Gastroesophageal sphincter (tissue), 4 donors: ENCODE results near the gene MIEN1. TPM values are rescaled to one million over a fixed set of nuclear protein-coding genes. Genes with fewer than 3 reads are reported as not detected.

Source experiments
- ATAC-seq: fragments of 150-250 bp; one replicate; pipeline ENCODE4 v1.9.1; 2016; ENCODE audit warnings: mild to moderate bottlenecking, moderate library complexity
- H3K27ac ChIP-seq, 4 donors: fragments of 200-600 bp; sonication (generic) in 3 of 4; 1 replicate in 3 of 4; 2 replicates in 1 of 4; pipeline ENCODE4 v1.5.1; 2016 to 2019
- H3K27me3 ChIP-seq: fragments of 200-600 bp; sonication (generic); one replicate; pipeline ENCODE4 v1.5.1; 2019
- H3K36me3 ChIP-seq, 2 donors: fragments of 200-600 bp; sonication (generic); one replicate each; pipeline ENCODE4 v1.5.1; 2019; ENCODE audit warnings: control low read depth in 1 of 2
- H3K4me1 ChIP-seq, 3 donors: fragments of 200-600 bp; sonication (generic); 1 replicate in 2 of 3; 2 replicates in 1 of 3; pipeline ENCODE4 v1.5.1; 2016 to 2019; ENCODE audit warnings: control low read depth in 2 of 3
- H3K4me3 ChIP-seq, 2 donors: fragments of 200-600 bp; sonication (generic); one replicate each; pipeline ENCODE4 v1.5.1; 2019; ENCODE audit warnings: mild to moderate bottlenecking in 1 of 2, moderate library complexity in 1 of 2
- H3K9me3 ChIP-seq, 3 donors: fragments of 200-600 bp; sonication (generic); one replicate each; pipeline ENCODE4 v1.5.1; 2017 to 2019; ENCODE audit warnings: control low read depth in 2 of 3
- EP300 ChIP-seq: sonication (generic); formaldehyde crosslinking; IDR thresholded peaks from one replicate; pipeline ENCODE4 v1.6.1; 2017; ENCODE audit warnings: antibody characterized with exemption, mild to moderate bottlenecking
- POLR2A ChIP-seq, 2 donors: fragments of 450-650 bp; IDR thresholded peaks; one replicate each; pipeline ENCODE4 v1.6.1; 2017; ENCODE audit warnings: antibody characterized with exemption in 2 of 2, mild to moderate bottlenecking in 2 of 2, moderate library complexity in 1 of 2
- POLR2AphosphoS5 ChIP-seq: sonication (generic); formaldehyde crosslinking; IDR thresholded peaks from one replicate; pipeline ENCODE4 v1.6.1; 2017; ENCODE audit warnings: antibody characterized with exemption
- WGBS, 2 donors: methylation state at CpG; one replicate each; pipeline ENCODE4 v1.1.5; 2018; ENCODE audit warnings: low coverage in 1 of 2; 5-methylcytosine and 5-hydroxymethylcytosine counted together
- total RNA-seq, 4 donors: library from RNA; depleted of rRNA; stranded (reverse); fragments of >200 nt; gene quantifications; one replicate each; pipeline ENCODE4 v1.1.0, GENCODE V29; 2016
- TF ChIP-seq, protein P1 (sequence below), 4 experiments: fragments of 200-600 bp in 2 of 4; fragments of 450-650 bp in 2 of 4; sonication (generic) in 1 of 4; IDR thresholded peaks; one replicate each; pipeline ENCODE4 v1.5.1; 2017 to 2019; ENCODE audit warnings: antibody characterized with exemption in 4 of 4, mild to moderate bottlenecking in 2 of 4, moderate library complexity in 2 of 4

MIEN1 gene
- total RNA-seq, 4 donors from 2014 or later: 39.4 to 72.4 (median 45.2) TPM

- Histone ChIP-seq H3K9me3 (no peaks in the 10 kb centered on the region), H3K27ac (no peak overlapping the region), H3K4me1 (peaks cover 0 to 23% (median 9%) of the 10 kb centered on the region in 3 donors), H3K27me3 (peaks cover 4% of the 10 kb centered on the region), H3K4me3 (no peak overlapping the region), H3K36me3 (peaks cover 0 to 7% of the 10 kb centered on the region in 2 donors)
- ATAC-seq: no peak
- TF ChIP-seq EP300 (no peak), POLR2A (IDR thresholded peaks at IDR 0.05) (no peak), POLR2AphosphoS5 (no peak)
- TF ChIP-seq, protein P1, sequence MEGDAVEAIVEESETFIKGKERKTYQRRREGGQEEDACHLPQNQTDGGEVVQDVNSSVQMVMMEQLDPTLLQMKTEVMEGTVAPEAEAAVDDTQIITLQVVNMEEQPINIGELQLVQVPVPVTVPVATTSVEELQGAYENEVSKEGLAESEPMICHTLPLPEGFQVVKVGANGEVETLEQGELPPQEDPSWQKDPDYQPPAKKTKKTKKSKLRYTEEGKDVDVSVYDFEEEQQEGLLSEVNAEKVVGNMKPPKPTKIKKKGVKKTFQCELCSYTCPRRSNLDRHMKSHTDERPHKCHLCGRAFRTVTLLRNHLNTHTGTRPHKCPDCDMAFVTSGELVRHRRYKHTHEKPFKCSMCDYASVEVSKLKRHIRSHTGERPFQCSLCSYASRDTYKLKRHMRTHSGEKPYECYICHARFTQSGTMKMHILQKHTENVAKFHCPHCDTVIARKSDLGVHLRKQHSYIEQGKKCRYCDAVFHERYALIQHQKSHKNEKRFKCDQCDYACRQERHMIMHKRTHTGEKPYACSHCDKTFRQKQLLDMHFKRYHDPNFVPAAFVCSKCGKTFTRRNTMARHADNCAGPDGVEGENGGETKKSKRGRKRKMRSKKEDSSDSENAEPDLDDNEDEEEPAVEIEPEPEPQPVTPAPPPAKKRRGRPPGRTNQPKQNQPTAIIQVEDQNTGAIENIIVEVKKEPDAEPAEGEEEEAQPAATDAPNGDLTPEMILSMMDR (IDR thresholded peaks at IDR 0.05): no peak
- WGBS, 2 donors: 83% methylated on average over 1 of the region's 6 CpGs; no CpG with 5 or more reads in 1 of the 2 donors
Observed at GRCh38 chr17:39696731-39697130, 33.6 kb downstream of the MIEN1 start.

- 70 to 100% methylated on average over 1 to 2 of the region's 2 CpGs for WGBS, 2 donors
- peaks cover 0 to 7% of the 10 kb centered on the region in 2 donors for H3K36me3 ChIP-seq
- no peak overlapping the region for H3K4me3 ChIP-seq
- H3K27ac ChIP-seq: no peak overlapping the region
- peaks cover under 1% of the 10 kb centered on the region for H3K27me3 ChIP-seq
- no peaks in the 10 kb centered on the region for H3K9me3 ChIP-seq
- TF ChIP-seq, protein P1 (IDR thresholded peaks at IDR 0.05): no peak
- H3K4me1 ChIP-seq: peaks cover 0 to 10% (median 0%) of the 10 kb centered on the region in 3 donors
- no peak for ATAC-seq
Observed at GRCh38 chr17:39695089-39695474, 35.2 kb downstream of the MIEN1 start.

GRCh38 chr17:39694593-39694992, 35.7 kb downstream of the MIEN1 start:
- 78 to 86% methylated on average over 4 to 5 of the region's 5 CpGs for WGBS, 2 donors
- no peak overlapping the region for H3K4me3 ChIP-seq

DNA sequence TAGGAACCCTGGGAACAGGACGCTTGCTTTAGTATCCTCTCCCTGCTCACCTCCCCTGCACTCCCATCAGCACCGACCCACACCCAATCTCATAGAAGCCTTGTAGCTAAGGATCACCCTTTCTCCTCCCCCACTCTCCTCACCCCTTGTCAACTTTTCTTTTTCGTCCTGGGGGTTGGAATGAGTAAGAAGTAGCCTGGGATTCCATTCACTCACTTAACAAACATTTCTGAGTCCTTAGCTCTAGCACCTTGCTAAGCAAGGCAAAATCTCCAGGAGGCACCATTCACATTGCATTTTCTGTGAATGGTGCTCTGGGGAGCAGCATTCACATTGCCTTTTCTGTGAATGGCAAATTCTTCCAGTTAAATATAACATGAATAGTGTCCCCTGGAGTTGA, 41.4 kb downstream of the MIEN1 start:
- ATAC-seq: no peak
- 29 to 31% methylated on average over 3 of the region's 3 CpGs for WGBS, 2 donors
- H3K36me3 ChIP-seq: peaks cover 0 to 19% of the 10 kb centered on the region in 2 donors
- H3K9me3 ChIP-seq: no peaks in the 10 kb centered on the region
- H3K27ac ChIP-seq: no peak overlapping the region
- H3K4me1 ChIP-seq: peaks cover 0 to 20% (median 8%) of the 10 kb centered on the region in 3 donors
- no peaks in the 10 kb centered on the region for H3K27me3 ChIP-seq
- TF ChIP-seq, protein P1 (IDR thresholded peaks at IDR 0.05): no peak
- no peak for TF ChIP-seq EP300
- TF ChIP-seq POLR2A (IDR thresholded peaks at IDR 0.05): no peak
- TF ChIP-seq POLR2AphosphoS5: no peak
- H3K4me3 ChIP-seq: no peak overlapping the region

More at GRCh38 chr17:39694593-39694992, 35.7 kb downstream of the MIEN1 start:
- Histone ChIP-seq H3K4me1 (peaks cover 0 to 9% (median 0%) of the 10 kb centered on the region in 3 donors), H3K27ac (no peak overlapping the region), H3K9me3 (no peaks in the 10 kb centered on the region), H3K36me3 (peaks cover 0 to 7% of the 10 kb centered on the region in 2 donors), H3K27me3 (no peaks in the 10 kb centered on the region)
- ATAC-seq: no peak
- TF ChIP-seq, protein P1 (IDR thresholded peaks at IDR 0.05): no peak
- TF ChIP-seq EP300 (no peak), POLR2A (IDR thresholded peaks at IDR 0.05) (no peak), POLR2AphosphoS5 (no peak)

- TF ChIP-seq, protein P1 (IDR thresholded peaks at IDR 0.05): no peak
- no peak for TF ChIP-seq POLR2AphosphoS5
- TF ChIP-seq EP300: no peak
- TF ChIP-seq POLR2A (IDR thresholded peaks at IDR 0.05): no peak
- H3K27me3 ChIP-seq: no peaks in the 10 kb centered on the region
- peaks cover 0 to 20% (median 8%) of the 10 kb centered on the region in 3 donors for H3K4me1 ChIP-seq
- H3K27ac ChIP-seq: peak overlapping the region; percentile 55 to 93 (median 90)
- 10 to 16% methylated on average over 6 of the region's 6 CpGs for WGBS, 2 donors
- peaks cover 0 to 24% of the 10 kb centered on the region in 2 donors for H3K36me3 ChIP-seq
- no peak for ATAC-seq
- H3K9me3 ChIP-seq: no peaks in the 10 kb centered on the region
- H3K4me3 ChIP-seq: peak overlapping the region; percentile 69 to 76
Observed at GRCh38 chr17:39688475-39688835, 41.9 kb downstream of the MIEN1 start.
